ENCODE measurements around the gene PRKN.

Gene PRKN

DNA sequence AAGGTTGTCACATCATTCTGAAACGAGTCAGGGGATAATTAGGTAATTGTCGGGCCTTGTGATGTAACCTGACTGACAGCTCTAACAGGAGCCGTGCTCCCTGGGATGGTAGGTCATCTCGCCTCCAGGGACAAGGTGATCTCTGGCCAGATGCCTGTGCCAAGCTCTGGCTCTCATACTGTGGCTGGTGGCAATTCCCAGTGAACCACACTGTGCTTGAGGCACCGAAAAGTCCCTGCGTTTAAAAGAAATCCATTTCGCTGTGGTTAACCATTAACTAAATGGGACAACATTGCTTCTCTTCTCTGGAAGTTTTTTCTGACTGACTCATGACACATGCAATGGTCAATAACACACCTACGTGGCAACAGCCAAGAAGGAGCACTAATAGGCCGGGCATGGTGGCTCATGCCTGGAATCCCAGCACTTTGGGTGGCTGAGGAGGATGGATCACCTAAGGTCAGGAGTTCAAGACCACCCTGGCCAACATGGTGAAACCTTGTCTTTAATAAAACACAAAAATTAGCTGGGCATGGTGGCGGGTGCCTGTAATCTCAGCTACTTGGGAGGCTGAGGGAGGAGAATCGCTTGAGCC, 669.2 kb downstream of the PRKN start:
- no peak for DNase-seq (ENCODE audit: low read depth in 2 of 2)

DNA sequence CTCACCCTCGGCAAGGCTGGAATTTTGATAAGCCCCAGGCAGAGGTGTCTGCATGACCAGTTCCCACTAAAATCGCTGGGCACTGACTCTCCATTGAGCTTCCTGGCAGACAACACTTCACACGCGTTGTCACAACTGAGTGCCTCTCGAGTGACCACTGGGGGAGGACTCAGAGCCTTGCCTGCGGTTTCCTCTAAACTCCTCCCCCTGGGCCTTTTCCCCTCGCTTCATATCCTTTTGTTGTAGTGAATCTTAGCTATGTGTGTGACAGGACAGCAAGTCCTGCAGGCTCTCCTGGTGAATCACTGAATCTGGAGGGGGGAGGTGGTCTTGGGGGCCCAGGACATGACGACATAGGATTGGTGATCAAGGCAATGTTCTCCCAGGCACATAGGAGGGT, 670.8 kb downstream of the PRKN start:
- DNase-seq (ENCODE audit: low read depth in 2 of 2), result peak; percentile 19

DNA sequence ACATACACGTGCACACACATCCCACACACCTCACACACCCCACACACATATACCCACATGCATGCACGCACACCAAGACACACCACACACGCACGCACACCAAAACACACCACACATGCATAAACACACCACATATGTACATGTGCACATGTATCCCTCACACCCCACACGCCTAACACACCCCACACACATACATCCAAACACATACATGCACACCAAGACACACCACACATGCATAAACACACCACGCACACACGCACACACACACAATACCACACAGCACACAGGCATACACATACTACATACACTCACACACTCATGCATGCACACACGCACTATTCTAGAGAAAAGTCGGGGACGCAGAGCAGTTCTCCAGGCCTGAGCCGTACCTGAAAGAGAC, 671.5 kb downstream of the PRKN start:
- DNase-seq (ENCODE audit: low read depth in 2 of 2), result no peak

DNA sequence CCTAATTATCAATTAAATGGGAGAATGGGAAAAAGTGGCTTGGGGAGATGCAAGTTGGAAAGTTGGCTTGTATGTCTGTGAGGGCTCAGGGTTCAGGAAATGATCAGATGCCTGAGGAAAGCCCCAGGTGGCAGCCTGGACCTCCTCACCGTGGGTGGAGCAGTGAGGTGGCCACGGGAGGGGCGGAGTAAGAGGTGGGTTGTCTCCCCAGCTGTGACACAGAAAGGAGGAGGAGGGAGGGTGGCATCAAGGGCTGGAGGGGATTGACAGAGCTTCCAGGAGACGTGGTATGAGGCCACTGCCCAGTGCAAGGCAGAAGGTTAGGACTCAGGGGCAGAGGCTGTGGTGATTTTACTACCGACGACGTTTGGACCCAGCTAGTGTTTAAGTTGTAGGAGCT, 672.2 kb downstream of the PRKN start:
- no peak for DNase-seq (ENCODE audit: low read depth in 2 of 2)

DNA sequence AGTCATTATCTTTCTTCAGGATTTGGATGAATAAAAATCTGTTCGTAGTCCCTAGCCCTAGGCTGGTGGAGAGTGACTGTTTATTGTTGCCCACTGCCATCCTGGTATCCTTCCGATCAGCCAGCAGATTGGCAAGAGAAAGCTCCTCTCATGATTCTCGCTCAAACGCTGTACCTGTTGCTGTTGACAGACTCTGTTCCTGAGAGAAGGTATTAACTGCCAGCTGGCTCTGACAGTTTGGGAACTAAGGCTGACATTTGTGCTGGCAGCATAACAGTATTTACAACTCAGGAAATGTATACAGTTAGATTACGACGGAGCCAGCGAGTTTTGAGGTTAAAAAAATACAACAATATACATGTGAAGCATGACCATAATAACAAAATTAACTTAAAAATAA, 674.5 kb downstream of the PRKN start:
- DNase-seq (ENCODE audit: low read depth in 2 of 2), result no peak

DNA sequence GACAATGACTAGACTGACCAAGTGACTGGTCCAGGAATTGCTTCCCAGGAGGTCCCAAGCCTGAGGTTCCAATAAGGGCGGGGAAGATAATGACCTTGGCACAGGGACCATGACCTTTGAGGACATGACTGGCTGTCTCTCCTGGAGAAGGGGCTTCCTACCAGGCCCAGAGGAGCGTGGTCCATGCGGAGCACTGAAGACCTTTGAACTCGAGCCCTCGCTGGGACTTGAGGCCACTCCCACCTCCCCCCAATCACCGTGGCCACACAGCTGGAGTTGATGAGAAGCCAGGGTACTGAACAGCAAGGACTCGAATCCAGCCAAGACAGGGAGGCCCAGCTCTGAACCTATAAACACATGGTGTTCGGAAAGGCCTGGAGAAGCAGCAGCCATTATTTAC, 677.0 kb downstream of the PRKN start:
- no peak for DNase-seq (ENCODE audit: low read depth in 2 of 2)

DNA sequence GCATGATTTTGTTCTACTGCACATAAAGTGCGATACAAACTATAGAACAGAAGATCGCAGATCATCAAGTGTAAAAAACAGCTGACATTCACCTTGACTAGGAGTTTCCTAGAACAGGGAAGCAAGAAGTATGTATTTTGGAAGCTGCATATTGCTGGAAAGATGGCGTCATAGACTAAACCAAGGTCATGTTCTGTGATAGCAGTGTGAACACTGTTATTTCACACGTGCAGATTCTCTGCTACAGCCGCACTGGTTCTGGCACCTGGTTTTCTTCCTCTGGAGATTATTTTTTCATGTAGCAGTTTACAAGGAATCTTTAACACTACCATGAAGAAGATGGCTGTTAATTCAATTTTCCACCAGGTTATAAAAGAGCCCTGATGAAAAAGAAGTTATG, 681.2 kb downstream of the PRKN start:
- no peak for DNase-seq (ENCODE audit: low read depth in 2 of 2)

DNA sequence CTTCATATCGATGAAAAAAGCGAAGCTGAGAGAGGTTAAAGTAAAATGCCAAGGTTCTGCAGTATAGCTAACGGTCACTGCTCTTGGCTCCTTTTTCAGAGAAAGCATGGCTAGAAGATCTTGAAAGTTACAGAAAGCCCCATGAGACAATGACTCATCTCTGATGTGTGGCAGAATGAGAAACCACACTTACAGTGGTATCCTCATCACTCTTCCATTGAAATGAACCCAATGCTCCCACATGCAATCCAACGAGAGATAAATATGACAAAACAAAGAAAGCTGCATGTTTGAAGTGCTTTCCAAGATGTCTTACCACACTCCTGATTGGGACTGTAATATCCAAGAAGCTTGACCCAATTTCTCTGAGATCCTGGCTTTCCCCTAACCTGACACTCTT, 694.9 kb downstream of the PRKN start:
- peak; percentile 24 to 32 for DNase-seq (ENCODE audit: low read depth in 2 of 2)

DNA sequence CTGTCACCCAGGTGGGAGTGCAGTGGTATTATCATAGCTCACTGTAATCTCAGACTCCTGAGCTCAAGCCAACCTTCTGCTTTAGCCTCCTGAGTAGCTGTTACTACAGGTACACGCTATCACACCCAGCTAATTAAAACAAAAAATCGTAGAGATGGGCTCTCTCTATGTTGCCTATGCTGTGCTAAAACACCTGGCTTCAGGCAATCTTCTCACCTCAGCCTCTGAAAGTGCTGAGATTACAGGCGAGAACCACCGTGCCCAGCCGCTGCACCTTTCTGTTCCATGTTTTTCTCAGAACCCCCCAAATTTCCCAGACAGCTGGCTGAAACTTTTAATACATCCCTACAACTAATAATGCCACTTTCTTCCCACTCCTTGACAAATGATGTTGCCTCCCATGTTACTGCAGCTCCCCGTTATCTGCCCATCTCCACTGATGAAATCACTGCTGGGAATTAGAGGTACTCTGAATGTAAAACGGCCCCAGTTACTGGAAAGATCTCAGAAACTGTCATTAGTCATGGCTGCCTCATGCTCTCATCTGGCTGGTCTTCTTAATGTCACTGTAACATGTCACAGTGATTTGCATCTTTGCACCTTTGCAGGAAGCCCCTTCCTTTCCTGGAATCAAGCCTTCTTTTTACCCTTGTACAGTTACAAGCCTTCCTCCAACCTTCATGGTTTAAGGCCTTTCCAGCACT, 697.5 kb downstream of the PRKN start:
- DNase-seq (ENCODE audit: low read depth in 2 of 2), result no peak

DNA sequence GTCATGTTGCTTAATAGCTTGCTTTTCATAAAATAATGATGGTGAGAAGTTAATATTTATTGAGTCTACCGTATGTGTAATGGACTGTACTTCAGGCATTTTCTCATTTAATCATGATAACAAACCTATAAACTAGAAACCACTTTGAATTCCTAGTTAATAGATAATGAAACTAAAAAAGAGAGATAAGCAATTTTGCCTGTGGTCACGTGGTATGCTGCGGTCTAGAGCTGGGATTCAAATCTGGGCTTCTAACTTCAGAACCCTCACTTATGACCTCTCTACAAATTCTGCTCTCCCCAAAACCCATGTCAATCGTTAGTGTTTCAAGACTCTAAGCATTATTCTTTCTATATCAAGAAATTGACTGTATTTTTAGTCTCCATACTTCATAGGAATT, 700.7 kb downstream of the PRKN start:
- DNase-seq (ENCODE audit: low read depth in 2 of 2), result no peak

DNA sequence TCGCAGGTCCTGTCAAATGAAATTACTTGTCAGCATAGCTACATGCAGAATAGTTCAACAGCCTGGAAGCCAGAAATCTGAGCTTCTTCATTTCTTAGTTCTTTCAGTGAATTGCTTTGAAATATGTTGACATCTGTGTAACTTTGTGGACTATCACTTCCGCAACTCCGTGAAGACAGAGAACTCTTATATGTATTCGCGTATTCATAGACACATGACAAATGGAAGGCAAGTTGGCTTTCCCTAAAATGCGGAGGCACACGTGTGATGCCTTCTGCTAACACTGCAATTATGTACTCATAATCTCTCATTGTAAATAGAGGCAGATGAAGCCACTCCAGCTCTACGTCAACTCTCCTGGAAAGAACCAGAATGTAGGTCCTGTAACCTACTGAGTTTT, 701.5 kb downstream of the PRKN start:
- no peak for DNase-seq (ENCODE audit: low read depth in 2 of 2)

DNA sequence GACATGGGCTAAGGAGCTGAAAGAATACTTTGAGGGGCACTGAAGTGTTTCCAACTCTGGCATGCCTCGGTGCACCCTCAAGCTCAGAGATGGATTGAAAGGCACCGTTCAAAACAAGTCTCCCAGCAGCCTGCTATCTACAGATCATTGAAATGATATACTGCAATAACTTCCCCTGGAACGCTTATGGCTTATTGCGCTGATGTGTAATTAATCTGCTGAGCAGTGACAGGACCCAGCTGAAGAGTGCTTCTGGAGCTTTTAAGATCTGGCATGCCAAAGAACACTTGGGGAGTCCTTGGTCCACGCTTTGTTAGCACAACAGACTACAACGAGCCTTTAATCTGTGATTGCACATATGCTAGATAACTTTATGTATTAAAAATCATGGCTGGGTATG, 708.2 kb downstream of the PRKN start:
- no peak for DNase-seq (ENCODE audit: low read depth in 2 of 2)

DNA sequence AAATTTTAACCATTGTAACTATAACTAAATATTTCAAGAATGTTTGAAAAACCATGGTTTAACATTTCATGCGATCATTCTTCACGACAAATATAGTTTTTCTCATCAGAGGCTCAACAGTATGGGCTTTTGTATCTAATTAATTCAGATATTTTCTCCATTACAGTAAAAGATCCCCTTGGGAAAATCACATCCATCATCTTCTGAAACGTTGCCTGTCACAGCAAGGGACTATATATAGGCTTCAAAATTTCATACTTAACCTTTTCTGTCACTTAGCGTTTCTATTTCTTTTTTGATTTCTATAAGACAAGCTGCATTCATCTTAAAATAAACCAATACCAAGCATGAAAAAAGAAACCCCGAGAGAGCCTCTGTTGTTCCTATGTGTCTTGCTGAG, 710.0 kb downstream of the PRKN start:
- no peak for DNase-seq (ENCODE audit: low read depth in 2 of 2)

DNA sequence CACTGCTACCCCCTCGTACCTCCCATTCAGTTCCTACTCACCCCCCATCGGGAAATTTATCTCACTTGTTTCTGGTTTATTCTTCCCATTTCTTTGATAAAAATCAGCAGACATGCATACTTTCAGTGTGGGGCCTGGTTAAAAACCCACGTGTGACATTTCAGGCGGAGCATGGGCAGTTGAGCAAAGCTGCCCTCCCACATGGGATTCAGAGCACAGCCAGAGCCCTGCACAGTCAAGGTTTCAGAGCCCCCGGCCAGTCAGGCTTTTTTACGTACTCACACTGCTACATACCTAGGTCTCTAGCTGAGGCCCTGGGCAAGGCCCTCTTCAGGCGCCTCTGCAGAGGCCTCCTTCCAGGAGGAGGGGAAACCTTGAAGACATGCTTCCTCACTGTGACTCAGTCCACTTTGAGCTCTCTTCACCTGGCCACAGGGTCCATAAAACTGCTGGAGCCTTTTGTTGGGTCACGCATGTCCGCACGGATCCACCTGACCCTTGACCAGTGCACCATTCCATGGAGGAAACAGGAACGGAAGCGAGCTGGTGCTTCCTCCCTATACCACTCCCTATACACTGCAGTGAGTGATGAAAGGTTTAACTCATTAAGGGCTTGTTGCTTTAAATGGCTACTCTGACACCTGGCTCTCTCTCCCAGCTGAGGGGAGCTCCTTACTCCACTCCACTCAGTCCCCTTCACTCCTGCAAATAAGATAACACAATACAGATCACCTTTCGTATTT, 713.3 kb downstream of the PRKN start:
- no peak for DNase-seq (ENCODE audit: low read depth in 2 of 2)

DNA sequence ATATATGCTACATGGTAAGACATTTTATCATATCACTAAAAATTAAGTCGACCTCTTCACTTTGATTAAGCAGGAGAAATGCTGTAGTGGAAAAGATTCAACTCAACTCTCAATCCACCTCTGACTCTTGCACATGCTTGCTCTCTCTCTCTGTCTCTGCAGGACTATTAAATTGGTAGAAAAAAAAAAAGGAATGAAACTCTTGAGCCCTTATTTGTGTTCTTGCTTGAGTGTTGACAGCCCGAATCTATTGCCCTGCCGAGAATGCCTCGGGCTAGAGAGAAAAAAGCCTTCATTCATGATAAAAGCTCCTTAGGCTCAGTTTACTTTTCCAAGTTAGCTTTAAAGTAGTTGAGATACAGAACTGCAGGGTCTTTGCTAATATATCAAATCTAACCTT, 722.2 kb downstream of the PRKN start:
- no peak for DNase-seq (ENCODE audit: low read depth in 2 of 2)

DNA sequence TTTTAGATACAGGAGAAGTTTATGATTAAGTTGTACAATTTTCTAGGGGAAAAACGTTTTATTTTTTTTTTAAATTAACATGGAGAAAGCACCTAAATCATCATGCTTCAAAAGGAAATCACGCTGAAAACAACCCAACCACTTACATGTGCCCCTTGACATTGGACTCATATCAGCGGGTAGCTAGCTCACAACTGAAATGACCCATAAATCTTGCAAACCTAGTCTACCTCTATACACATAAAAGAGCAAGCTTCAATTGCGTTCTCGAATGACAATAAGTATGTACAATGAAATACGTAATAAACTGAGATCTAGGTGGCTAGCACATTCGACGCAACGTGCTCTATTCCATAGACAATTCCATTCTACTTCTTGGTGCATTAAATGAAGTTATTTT, 730.8 kb downstream of the PRKN start:
- DNase-seq (ENCODE audit: low read depth in 2 of 2), result no peak

DNA sequence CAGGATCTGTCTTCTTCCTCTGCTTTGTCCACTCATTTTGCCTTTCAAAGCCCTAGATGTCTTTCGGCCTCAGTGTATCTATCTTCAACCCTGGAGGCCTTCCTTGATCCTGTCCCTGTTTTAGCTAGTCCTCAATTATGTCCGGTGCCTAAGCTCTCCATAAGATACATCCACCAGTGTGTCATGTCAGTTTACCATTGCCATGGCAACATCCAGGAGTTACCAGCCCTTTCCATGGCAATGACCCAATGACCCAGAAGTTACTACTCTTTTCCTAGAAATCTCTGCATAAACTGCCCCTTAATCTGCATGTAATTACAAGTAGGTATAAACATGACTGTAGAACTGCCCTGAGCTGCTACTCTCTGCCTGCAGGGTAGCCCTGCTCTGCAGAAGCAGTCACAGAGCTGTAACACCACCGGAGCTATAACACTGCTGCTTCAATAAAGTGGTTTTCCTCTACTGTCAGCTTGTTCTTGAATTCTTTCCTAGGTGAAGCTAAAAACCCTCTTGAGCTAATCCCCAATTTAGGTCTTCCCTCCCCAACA, 741.6 kb downstream of the PRKN start:
- no peak for DNase-seq (ENCODE audit: low read depth in 2 of 2)

DNA sequence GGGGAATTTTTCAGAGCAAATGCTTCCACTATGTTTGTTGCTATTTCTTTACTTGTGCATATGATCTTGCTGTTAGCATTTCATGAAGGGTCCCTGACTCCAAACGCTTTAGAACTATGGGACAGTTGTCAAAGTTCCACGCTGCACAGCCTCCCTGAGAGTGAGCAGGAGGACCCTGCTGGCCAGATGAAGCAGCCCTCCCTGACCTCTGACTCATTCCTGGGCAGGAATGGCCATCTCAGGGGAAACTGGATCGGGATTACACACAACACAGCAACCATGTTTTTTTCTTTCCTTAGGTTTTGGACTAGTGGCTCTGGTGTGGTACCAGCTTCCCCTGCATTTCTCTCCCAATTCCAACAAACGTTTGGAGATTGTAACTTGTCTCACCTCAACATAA, 742.9 kb downstream of the PRKN start:
- no peak for DNase-seq (ENCODE audit: low read depth in 2 of 2)

DNA sequence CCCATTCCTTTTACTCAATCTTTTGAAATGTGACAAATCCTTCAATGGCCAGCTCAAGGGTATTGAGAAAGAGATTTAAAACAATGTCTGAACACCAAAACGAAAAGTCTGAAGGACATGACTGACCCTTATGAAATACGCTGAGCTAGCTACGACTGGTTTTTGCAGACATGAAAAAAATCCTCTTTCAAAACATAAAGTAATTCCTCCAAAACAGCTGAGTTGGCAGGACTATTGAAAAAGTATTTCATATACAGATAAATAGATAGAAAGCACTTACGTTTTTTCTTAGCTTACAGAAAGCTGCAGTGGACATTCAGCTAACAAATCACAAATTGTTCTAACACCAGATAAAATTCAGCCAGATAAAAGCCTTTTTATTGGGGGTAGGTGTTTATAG, 751.0 kb downstream of the PRKN start:
- DNase-seq (ENCODE audit: low read depth in 2 of 2), result no peak

DNA sequence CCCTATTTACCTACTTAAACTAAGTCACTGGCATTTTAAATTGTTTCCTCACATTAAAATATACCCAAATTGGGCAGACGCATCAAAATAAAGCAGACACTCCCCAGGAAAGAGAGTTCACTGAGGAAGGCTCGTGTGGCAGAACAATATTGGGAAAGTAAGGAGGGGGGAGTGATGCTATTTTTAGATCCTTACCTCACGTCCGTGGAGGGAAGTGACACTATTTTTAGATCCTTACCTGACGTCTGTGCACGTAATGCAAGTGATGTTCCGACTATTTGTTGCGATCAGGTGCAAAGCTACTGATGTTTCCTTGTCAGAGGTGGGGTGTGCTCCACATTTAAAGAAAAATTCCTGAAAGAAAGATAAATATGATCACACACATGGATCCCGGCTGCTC, 754.5 kb downstream of the PRKN start:
- no peak for DNase-seq (ENCODE audit: low read depth in 2 of 2)

DNA sequence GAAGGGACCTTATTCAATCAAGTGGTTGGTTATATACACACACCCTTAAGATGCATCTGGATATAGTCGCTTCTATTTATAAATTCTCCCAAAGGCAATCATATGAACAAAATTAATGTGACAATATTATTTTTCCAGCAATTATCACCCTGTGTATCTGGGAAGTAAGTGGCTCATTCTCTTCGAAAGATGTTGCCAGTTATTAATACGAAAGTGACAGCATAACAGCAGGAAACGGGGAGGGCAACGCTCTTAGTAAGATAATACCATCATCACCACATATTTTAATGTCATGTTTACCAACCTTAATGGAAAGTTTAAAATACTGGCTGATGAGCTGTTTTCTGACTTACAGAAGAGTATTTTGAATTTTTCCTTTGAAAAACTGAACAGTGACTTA, 756.5 kb downstream of the PRKN start:
- no peak for DNase-seq (ENCODE audit: low read depth in 2 of 2)

DNA sequence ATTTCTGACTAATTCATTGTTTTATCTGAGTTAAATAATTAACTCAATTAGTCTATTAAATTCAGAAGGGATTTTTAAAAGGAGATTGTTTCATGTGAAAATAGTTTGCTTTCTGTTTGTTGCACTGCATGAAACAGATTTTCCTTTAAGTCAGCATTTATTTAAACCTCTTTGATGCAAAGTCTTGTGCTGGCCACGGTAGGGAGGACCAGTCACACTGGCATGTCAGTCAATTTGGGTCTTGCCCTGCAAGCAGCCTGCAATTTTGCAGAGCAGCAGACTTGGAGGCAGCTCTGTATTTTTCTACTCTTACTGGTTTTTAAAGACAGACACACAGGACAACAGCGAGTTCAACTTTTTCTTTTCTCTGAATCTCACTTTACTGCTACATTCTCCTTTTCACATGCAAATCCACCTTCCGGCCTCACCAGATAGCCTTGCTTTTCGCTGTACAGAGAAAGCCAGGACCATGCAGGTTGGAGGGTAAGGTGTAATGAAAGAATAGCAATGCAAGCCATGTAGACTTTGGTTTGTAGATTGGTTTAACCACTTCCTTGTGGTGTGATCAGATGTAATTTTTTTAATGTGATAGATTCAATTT, 763.8 kb downstream of the PRKN start:
- no peak for DNase-seq (ENCODE audit: low read depth in 2 of 2)

DNA sequence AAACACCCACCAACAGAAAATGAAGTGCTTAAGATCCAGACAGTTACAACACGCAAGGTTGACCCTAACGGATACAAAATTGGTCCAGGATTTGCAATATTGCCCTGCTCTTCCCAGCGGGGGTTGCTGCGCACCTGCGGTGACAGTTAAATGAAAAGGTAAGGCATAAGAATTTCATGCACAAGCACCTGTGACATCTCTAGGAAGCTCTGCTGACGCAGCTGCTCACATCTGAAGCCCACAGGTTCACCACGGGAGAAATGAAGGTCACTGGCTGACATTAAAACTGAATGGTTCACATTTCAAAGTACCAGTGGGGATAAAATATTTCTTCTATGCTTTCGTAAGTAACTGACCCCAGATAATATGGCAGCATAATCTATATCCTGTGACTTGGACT, 764.4 kb downstream of the PRKN start:
- DNase-seq (ENCODE audit: low read depth in 2 of 2), result no peak
